Stimulated activated CD4-positive, alpha-beta T cell treated with anti-CD3 and anti-CD28 coated beads, TNF-alpha, amount 100 ng/mL, for 4 hours (primary cell): ENCODE data around the gene CKS1B.

ENCODE experiments used
- DNase-seq, 3 experiments: peaks; one replicate each; pipeline ENCODE4 v3.0.0-alpha.2; 2020; ENCODE audit warnings: low read depth in 3 of 3

The CKS1B gene

DNA sequence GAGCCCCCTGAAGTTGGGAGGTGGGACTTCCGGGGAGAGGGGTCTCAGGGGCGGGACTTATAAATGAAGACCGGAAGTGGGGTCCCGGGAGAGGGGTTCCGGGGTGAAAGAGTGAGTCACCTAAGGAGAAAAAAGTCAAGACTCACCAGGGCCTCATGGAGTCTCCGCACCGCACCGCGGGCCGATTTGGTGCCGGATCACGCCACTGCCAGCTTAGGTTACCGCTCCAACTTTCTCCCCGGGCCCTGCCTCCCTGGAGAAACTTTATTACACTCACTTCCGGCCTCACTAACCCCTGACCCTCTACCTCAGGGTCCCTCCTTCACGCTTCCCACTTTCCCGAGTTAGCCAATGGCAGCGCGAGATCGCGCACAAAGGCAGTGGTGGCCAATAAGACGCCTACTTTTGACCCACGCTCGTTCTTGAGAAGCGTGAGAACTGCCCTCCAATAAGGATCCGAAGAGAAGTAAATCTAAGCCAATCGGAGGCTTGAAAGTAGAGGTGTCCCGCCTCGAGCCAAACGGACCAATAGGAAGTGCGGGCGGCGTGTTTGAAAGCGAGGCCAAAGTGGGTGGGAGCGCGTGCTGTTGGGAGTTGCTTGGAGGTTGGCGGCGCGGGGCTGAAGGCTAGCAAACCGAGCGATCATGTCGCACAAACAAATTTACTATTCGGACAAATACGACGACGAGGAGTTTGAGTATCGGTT is at the start of gene CKS1B:
CKS1B (plus strand) TSS at position 580 of the 706 bp plus-strand sequence; CDS start at position 645, 65 bp downstream.
- peak; percentile 82 to 96 (median 90) for DNase-seq

DNA sequence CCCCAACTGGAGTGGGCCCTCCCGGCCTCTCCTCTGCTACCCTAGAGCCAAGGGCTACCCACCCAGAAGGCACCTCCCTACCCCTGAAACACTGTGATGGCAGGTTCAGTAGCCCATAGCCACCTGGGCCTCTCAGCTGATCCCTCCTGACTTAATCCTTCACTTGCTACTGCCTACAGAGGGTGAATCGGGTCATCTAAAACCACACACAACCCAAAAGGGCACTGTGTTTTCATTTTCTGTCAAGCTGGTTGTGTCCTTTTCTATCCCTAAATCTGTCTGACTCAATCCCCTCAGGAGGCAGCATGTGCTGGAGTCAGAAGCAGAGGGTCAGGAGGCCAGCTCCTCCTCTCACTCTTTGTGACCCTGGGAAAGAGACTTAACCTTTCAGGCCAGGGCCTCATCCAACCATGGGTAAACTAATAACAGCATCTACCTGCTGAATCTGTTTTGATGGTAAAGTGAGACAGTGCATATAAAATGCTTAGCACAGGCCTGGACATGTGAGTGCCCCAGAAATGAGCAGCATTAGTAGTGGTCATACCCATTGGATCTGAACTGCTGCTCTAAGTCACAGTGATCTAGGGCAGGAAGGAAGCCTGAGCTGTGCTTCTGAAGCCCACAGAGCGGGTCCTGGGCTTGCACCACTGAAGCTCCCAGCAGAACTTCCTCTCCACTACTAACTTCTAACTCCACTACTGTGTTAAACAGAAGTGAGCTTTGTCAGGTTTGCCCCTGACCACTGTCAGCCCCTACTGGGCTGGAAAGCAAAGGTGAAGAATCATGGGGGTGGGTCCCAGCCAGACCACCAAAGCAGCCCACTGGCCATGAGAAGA is 48.9 kb upstream of the CKS1B start:
- no peak for DNase-seq

GRCh38 chr1:154926201-154926600 is 48.3 kb upstream of the CKS1B start:
- DNase-seq, result no peak

DNA sequence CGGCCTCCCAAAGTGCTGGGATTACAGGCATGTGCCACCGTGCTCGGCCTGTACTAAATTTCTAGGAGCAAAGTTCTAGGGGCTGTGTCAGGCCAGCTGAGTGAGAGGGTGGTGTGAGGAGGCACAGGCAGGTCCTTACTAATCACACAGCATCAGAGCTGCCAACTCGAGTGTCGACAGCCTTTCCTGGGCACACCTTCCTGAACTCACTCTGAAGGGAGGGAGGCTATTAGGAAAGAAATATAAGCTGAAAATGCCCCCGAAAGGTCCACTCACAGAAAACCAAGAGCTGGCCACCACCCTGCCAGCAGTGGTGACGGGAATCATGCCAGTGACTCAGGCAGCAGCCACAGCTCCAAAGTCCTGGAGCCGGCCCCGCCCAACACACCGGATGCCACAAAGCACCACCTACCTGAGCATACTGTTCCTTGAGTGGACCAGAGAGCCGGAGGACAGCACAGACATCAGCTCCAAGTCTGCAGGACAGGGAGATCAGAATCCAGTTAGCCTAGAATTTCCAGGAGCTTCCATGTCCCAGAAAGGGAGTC is 42.5 kb upstream of the CKS1B start:
- no peak for DNase-seq

DNA sequence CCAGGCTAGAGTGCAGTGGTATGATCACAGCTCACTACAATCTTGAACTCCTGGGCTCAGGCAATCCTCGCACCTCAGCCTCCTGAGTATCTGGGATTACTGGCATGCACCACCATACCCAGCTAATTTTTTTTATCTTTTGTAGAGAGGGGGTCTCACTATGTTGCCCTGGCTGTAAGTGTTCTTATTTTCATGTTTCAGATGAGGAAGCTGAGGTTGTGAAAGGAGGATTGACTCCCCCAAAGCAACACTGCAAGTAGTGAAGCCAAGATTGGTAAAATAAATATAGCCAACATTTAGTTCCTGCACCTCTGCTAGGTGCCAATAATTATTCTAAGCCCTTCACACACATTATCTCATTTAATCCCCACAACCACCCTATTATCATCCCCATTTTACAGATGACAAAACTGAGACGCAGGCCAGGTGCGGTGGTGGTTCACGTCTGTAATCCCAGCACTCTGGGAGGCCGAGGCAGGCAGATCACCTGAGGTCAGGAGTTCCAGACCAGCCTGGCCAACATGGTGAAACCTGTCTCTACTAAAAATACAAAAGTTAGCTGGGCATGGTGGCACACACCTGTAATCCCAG is 40.0 kb upstream of the CKS1B start:
- DNase-seq, result no peak

GRCh38 chr1:154935749-154936554 is 38.5 kb upstream of the CKS1B start:
- no peak for DNase-seq

- peak; percentile 89 to 93 (median 90) for DNase-seq
These were observed 37.9 kb upstream of the CKS1B start, which contains the start of gene PMVK for GRCh38 chr1:154936555-154937084. Gene PMVK (minus strand): TSS chr1:154936719. CDS start chr1:154936685, 34 bp downstream.

DNA sequence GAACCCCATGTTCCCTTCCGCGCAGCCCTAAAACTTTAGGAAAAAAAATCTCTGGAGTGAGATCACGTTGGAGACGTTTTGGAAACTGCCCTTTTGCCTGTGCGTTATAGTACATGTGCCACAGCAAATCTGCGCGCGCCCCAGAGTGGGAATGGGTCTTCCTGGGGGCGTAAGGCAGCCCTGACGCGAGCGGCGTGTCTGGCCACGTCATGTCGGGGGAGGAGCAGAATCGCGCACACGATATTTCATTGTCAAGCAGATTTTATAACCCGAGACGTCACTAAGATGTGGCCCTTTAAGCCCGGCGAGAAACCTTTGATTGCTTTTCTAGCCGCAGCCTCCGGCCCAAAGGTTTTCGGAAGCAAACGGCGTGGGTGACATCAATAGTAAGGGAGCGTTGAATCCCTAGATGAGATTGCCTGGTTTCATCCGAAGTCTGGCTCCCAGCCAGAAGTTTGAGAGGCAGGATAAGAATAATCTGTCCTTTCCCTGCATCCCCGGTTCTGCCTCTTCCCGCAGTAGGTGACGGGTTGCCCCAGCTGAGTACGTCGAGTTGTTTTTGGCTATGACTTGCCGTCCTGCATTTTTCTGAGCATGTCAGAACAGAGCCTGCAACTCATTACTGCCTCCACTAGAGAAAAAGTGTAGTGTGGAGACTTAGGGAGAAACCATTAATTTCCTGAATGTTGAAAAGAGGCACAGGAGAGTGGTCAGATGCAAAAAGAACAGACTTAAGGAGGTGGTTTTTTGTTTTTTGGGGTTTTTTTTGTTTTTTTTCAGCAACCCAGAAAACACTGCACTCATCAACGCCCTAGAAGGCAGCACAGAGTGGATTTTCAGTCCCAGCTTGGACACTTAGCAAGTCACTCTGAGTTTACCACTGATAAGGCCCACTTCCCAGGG is 37.1 kb upstream of the CKS1B start:
- DNase-seq, result peak; percentile 77 to 78 (median 78)

DNA sequence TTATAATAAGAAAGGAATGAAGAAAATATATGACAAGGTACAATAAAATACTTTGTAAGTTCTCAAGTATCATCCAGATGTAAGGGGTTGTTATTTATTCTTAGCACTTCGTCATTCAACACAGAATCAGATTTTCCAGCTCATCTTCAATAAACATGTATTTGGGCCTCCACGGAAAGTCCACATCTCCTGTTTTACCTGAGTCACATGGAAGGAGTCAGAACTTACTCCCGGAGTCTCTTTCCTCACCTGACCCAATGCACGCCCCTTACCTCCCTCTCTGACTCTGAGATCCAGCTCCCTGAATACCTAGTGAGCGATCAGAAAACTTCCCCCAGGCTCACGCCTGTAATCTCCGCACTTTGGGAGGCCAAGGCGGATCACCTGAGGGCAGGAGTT is 36.5 kb upstream of the CKS1B start:
- DNase-seq, result no peak

DNA sequence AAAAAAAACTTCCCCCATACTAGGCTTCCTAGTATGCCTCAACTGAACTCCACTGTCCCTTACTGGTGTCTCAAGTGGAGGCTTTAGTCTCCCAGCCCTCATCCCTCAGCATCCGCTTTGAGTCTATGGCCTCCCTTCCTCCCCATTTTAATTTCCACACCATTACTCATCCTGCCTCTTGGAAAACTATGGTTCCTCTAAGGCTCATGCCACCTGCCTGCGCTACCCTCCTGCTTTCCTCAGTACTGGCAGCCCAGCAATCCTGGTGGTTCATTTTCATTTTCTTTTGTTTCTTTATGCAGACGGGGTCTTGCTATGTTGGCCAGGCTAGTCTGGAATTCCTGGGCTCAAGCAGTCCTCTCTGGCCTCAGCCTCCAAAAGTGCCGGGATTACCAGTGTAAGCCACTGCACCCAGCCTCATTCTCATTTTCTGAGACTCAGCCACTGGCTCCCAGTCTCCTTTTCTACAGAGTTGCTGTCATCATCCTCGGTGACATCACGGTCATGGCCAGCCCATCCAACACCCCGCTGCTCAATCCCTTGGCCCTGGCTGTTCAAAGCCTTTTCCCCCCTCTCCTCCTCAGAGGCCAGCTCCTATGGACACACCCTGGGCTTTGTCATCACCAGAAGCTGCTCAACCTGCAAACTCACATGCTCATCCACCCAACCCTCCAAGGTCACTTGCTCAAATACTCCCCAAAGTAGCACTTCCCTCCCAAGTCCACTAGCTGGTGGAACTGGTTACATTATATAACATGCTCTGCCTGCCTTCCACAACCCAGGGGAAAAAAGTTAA is 35.7 kb upstream of the CKS1B start:
- DNase-seq, result no peak

- no peak for DNase-seq
These were observed 34.3 kb upstream of the CKS1B start for GRCh38 chr1:154940213-154940560.

DNA sequence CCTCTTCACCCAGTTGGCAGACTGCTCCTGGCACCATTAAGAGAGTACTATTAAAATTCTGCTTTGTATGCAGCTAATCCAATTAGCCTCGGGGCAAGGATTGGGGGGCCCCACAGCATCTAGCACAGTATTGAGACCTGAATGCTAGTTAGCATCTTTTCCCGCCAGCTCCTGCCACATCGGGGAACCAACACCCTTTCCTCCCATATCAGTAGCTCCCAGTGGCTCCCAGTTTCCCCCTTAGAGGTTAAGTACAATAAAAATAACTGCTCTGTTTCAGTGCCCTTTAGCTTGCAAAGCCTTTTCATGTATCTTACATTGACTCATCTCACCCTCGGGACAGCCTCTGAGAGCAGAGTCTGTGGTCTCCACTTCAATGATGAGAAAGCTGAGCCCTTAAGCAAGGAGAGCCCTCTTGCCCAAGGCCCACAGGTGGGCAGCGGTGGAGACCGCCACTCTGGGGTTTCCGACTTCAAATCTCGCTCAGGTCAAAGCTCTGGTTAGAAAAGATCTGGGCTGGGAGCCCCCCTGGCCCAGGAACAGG is 33.8 kb upstream of the CKS1B start:
- no peak for DNase-seq

GRCh38 chr1:154941333-154942013 is 33.0 kb upstream of the CKS1B start:
- DNase-seq, result no peak

GRCh38 chr1:154943649-154944400 is 30.7 kb upstream of the CKS1B start:
- no peak for DNase-seq

- no peak for DNase-seq
These were observed 29.9 kb upstream of the CKS1B start for GRCh38 chr1:154944401-154945159.

DNA sequence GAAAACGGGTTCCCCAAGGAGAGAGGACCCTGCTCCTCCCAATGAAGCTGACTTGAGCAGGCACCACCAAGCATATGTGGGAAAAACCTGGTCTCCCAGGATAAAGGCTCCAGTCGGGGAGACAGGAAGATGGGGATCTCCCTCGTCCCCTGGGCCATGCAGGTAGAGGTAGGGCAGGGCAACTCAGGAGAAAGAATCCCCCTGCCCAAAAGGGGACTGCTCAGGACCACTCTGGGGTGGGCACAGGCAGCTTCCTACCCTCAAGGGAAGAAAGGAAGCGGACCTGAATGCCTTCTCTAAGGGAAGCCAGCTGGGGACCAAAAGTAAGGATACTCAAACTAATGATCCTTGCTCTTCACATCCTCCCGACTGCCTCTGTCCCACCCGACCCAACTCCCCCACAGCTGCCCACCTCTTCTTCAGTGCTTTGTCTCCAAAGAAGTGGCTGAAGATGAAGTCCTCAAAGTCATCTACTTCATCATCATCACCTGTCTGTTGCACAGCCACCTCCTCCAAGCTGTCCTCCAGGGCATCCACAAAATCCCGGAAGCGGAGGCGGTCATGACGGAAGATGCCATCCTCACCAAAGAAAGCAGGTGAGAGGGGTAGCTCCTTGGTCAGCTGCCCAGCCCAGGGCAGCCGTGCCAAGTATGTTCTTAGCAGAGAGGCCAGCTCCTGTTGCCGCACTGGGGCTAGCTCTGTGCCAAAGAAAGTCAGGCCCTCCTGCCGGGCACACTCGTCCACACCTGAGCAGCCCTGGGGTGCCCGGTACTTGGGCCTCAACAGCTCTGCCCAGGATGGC is 29.1 kb upstream of the CKS1B start:
- DNase-seq, result no peak
